Adipocyte (in vitro differentiated cells): ENCODE results near the gene FCER1A.

Source experiments
- DNase-seq: peaks from one replicate; pipeline ENCODE4 v3.0.0-alpha.2; 2015; ENCODE audit warnings: low read depth
- H3K27me3 ChIP-seq: replicated peaks from 2 replicates; pipeline ENCODE4 v1.7.0; 2013; ENCODE audit warnings: mild to moderate bottlenecking, low read length, moderate library complexity; ENCODE audit not compliant: control insufficient read depth, insufficient read depth
- H3K36me3 ChIP-seq: 2 replicates; pipeline ENCODE4 v1.7.0; 2013; ENCODE audit warnings: low read length, mild to moderate bottlenecking, moderate library complexity; ENCODE audit not compliant: control insufficient read depth, insufficient read depth, severe bottlenecking
- H3K4me1 ChIP-seq: 2 replicates; pipeline ENCODE4 v1.7.0; 2013; ENCODE audit warnings: mild to moderate bottlenecking, low read length, moderate library complexity; ENCODE audit not compliant: control insufficient read depth, insufficient read depth
- H3K4me3 ChIP-seq: 2 replicates; pipeline ENCODE4 v1.7.0; 2013; ENCODE audit warnings: mild to moderate bottlenecking, low read length, moderate library complexity
- H3K9ac ChIP-seq: 2 replicates; pipeline ENCODE4 v1.7.0; 2013; ENCODE audit warnings: mild to moderate bottlenecking, low read length, moderate library complexity
- H3K9me3 ChIP-seq: 2 replicates; pipeline ENCODE4 v1.7.0; 2013; ENCODE audit warnings: mild to moderate bottlenecking, low read length, moderate library complexity; ENCODE audit not compliant: control insufficient read depth

Gene FCER1A

GRCh38 chr1:159352436-159352835 lies 50.3 kb downstream of the FCER1A start:
- no peak for DNase-seq
- H3K4me3 ChIP-seq, result no peak overlapping the region
- no peaks in the 10 kb centered on the region for H3K4me1 ChIP-seq
- no peak overlapping the region for H3K9ac ChIP-seq
- no peaks in the 10 kb centered on the region for H3K9me3 ChIP-seq
- no peaks in the 10 kb centered on the region for H3K36me3 ChIP-seq
- no peaks in the 10 kb centered on the region for H3K27me3 ChIP-seq
